Measurements from ENCODE around the gene ECI1.
"Not testable (repeated sequence)": the region's sequence is repeated elsewhere in the genome, so short reads cannot be mapped to it uniquely, and the experiment has no call there.

Gene ECI1

DNA sequence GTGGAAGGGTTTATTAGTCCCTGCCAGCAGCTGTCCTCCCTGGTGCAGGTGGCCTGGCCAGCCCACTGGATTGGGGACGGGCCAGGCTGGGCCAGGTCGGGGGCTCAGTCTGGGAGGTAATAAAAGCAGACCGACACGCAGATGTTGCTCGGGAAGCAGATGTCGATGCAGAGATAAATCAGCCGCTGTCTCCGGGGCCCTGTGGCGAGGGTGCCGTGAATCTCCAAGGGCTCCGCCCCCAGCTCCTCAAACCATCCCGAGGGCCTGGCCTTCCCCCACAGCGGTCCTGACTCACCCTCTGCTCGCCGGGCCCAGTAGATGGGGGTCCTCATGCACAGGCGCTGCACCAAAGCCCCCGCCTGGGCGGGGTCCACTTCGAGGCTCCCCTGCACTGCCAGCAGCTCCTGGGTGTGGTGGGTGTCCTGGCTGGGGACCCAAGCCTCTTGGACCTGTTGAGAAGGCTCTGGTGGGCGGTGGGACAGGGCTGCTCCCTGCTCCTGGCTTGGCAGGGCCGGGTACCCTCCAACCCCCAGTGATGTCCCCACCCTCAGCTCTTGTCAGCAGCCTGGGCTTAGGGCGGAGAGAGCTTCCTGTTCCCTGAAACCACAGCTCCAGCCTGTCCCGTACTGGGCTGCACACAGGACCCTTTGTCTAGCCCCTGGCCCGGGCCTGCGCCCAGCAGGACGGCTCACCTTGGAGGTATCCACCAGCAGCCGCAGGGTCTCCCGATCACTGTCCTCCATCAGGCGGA lies 42.0 kb downstream of the ECI1 start:
- DNase-seq: no peak

DNA sequence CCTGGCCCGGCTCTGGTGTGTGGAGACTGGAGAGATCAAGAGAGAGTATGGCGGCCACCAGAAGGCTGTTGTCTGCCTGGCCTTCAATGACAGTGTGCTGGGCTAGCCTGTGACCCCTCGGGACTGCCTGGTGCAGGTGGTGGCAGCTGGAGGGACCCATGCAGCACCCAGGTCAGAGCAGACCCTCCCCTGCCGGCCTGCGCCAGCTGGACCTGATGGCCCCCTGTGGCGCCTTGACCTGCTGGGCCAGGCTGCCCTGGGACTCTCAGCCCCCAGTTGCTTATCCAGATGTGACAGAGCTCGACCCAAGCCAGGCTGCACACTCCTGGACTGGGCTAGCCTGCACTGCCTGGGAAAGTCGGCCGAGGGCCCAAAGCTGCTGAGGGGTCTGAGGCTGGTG lies 42.6 kb downstream of the ECI1 start:
- no peak for DNase-seq

DNA sequence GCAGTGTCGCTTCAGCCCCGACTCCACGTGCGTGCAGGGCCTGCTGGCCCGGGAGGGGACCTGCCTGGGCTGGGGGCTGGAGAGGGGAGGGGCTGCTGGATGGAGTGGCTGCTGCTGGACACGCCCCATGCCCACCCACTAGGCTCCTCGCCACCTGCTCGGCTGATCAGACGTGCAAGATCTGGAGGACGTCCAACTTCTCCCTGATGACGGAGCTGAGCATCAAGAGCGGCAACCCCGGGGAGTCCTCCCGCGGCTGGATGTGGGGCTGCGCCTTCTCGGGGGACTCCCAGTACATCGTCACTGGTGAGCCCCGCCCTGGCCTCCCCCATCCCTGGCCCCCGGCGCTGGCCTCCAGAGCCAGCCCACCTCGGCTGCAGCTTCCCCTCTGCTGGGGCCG lies 43.1 kb downstream of the ECI1 start:
- no peak for DNase-seq

DNA sequence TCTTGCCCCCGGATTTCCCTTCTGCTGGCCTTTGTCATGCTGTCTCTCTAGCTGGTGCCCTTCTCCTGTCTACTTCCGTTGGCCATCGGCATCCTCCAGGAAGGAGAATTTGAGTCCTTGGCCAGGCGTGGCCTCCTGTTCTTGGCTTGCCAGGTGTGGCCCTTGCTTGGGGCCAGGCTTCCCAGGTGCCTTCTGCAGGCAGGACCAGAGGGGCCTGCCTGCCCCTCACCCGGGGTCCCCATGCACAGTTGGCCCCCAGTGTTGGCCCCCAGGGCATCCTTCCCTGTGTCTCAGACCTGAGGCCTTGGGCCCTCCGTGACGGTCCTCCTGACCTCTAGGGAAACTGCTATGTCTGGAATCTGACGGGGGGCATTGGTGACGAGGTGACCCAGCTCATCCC lies 43.5 kb downstream of the ECI1 start:
- DNase-seq: no peak

DNA sequence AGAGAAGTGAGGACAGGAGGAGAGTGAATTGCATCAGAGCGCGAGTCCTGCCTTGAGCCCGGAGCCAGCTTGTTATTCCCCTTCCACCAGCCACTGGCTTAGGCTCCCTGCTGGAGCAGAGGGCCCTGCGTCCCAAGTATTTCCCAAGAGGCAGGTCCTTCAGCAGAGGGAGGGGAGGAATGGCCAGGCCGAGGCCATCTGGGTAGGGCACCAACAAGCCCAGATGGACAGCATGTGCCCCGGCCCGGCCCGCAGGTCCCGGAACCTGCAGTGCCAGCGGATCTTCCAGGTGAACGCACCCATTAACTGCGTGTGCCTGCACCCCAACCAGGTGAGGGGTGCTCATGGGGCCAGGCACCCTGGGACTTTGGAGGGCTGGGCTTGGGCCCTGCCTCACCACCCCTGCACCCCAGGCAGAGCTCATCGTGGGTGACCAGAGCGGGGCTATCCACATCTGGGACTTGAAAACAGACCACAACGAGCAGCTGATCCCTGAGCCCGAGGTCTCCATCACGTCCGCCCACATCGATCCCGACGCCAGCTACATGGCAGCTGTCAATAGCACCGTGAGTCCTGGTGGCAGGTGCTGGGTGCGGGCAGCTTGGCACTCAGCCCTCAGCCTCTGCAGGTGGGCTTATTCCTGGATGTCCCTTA lies 44.5 kb downstream of the ECI1 start:
- DNase-seq: peak; percentile 33 to 50 (median 38)

DNA sequence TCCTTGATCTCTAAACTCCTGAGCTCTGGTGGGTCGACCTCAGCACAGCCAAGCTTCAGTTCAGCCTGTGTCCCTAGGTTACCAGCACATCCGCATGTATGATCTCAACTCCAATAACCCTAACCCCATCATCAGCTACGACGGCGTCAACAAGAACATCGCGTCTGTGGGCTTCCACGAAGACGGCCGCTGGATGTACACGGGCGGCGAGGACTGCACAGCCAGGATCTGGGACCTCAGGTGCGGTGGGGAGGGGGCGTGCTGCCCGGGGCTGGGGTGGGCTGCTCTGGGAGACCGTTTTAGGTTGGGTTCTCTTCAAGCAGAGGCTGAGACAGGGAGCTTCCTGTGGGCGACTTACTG lies 45.0 kb downstream of the ECI1 start:
- no peak for DNase-seq

DNA sequence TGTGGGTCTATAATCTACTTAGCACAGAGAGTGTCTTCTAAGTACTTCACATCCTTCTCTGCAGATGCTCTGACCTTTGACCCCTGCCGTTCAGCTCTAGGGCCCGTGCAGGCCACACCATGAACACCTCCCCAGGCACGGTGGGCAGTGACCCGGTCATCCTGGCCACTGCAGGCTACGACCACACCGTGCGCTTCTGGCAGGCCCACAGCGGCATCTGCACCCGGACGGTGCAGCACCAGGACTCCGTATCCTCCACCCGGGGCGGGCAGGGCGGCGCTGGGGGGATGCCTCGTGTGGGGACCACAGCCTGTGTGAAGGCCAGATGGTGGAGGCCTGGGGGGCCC lies 45.4 kb downstream of the ECI1 start:
- peak in 1 of 3 donors; percentile 16 for DNase-seq

DNA sequence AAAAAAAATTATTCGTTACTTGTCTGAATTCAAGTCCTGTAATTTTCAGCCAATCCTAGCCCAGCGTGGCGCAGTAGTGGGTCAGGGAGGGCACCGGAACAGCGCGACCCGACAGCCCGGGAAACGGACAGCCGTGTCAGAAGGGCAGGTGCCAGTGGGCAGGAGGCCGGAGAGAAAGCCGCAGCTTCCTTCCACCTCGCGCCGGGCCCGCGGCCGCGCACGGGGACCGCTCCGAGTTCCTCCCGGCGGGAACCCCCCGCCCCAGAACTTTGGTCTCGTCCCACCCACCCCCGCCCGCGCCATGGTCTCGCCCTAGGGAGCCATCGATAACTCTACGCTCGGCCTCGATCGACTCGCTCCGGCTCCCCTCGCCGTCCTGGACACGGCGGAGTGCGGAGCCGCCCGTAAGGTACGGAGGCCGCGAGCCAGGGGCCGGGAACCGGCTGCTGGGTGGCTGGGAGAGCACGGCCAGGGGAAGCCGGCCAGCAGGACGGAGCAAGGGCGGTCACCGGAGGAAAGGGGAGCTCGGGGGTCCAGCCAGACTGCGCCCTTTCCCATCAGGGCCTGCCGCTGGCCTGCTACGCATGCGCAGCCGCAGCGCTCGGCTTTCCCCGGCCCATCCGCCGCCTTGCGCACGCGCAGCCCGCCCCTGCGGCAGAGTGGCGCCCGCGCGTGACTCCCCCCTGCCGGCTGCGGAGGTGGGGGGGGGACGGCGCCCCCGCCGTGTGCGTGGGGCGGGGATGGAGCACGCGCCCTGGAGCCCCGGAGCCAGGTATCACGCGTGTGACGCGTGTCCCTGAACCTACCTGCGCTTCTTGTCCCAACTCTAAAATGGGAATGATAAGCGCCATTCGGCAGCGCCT lies 46.1 kb downstream of the ECI1 start, which contains the start of gene MLST8:
TSS of gene MLST8 (plus strand) at position 351 of the 863 bp plus-strand sequence. CDS start 632 bp downstream, outside the sequence.
- DNase-seq: peak; percentile 88 to 95 (median 93)

DNA sequence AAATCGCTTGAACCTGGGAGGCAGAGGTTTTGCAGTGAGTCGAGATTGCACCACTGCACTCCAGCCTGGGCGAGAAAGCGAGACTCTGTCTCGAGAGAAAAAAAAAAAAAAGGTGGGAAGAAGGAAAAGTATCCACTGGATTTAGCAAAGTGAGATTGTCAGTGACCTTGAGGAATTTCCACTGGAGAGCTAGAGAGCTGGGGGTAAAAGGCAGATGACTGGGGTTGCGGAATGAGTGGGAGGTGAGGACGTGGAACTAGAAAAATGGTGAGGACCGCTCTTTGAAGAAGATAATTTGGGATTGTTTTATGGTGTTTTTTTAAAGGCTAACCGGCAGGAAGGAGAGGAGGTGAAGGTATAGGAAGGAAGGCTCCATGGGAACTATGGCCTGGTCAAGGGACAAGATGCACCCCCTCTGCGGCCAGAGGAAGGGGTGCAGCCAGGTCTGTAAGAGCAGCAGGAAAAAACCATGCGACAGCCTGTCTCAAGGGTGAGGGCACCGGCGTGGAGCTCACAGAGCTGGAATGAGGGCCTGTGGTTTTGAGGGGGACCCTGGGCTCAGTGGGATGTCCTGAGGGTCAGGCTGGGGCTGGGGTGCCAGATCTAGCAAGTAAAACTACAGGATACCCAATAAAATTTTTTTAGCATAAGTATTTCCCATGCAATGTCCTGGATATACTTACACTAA lies 46.8 kb downstream of the ECI1 start:
- peak in 1 of 3 donors; percentile 25 for DNase-seq

DNA sequence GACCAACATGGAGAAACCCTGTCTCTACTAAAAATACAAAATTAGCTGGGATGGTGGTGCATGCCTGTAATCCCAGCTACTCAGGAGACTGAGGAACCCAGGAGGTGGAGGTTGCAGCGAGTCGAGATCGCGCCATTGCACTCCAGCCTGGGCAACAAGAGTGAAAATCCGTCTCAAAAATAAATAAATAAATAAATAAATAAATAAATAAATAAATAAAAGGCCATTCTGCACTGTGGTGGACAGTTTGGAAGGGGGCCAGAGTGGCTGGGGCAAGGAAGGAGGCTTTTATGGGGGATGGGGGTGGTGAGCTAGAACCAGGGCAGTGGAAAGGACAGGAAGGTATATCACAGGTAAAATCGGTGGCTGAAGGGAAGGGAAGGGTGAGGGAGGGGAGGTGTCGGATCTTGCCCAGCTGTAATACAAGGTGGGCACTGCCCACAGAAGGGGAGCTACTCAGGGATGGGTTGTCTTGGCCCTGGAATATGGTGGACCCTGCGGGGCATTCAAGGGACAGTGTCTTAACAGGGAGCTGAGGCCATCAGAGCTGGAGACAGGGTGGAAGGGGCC lies 48.2 kb downstream of the ECI1 start:
- not testable (repeated sequence) for DNase-seq

DNA sequence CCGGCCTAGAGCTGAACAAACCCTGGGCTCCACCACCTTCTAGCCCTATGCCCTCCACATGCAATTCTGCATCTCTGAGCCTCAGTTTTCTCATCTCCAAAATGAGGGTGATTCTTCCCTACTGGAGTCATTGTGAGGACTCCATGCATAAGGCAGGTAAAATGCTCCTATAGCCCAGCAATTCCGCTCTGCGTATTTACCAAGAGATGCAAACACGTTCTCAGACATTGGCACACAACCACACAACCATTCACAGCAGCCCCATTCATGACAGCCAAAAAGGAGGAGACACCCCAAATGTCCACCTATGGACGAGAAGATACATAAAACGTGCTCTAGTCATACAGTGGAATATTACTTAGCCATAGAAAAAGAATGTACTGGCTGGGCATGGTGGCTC lies 51.1 kb downstream of the ECI1 start:
- DNase-seq: no peak

DNA sequence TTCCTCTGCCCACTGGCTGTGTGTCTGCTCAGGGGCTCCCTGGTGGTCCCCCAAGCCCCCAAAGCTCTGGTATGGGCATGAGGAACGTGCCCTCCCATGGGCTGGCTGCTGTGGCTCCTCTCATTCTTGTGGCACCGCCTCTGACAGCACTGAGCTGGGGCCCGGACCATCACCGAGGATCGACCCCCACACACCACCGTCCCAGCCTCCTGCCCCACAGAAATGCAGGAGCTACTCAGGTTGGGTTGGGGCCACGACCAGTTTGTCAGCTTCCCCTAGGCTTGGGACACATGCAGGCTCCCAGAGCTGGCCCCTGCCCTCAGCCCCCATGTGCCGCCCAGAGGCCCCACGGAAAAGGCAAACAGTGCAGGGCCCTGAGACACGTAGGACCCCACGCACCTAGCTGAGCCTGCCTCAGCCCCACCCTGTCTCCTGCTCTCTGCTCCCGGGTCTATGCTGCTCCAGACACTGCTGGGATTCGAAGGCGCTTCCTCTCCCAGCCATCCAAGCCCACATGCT lies 51.7 kb downstream of the ECI1 start:
- DNase-seq: no peak

DNA sequence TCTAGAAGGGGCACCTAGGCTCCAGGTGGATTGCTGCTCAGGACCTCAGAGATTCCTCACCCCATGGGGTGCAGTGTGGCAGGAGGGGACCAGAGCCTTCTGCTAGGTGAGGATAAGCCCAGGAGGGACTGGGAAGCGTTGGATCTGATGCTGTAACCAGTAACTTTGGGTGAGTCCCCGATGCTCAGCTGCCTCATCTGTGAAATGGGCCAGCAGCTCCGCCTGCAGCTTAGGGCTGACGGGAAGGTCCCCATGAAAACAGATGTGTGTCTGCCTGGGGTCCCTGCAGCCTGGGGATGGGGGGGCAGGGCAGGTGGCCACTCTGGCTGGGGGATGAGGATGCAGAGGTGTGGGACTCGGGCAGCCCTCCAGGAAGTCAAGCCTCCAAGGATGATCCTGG lies 52.3 kb downstream of the ECI1 start:
- no peak for DNase-seq

DNA sequence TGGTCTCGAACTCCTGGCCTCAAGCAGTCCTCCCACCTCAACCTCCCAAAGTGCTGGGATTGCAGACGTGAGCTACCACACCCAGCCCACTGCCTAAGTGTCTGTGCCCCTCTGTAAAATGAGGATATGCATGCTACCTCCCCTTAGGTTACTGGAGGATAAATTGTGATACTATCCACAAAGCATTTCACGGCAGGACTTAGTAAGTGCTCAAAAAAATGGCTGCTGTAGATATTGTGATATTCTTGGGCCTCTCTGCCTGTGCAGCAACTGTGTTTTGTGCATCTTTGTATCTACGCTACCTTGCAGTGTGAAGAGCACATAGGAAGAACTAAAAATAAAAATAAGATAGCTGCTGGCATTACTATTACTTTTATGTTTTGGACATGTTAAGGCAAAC lies 53.1 kb downstream of the ECI1 start:
- DNase-seq: no peak

DNA sequence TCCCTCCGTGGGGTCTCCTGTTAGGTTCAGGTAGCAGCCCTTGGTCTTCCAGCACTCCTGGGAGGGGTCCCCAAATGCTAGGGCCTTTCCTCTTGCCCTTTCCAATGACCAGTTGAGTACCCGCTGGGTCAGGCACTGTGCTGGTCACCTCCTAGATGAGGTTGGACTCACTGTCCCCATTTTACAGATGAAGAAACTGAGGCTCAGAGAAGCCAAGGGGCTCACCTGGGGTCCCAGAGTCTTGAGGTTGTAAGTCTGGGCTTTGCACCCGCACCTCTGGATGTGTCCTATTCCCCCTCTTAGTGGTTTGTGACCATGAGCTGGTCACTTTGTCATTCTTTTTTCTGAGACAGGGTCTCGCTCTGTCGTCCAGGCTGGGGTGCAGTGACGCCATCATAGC lies 53.6 kb downstream of the ECI1 start:
- no peak for DNase-seq

DNA sequence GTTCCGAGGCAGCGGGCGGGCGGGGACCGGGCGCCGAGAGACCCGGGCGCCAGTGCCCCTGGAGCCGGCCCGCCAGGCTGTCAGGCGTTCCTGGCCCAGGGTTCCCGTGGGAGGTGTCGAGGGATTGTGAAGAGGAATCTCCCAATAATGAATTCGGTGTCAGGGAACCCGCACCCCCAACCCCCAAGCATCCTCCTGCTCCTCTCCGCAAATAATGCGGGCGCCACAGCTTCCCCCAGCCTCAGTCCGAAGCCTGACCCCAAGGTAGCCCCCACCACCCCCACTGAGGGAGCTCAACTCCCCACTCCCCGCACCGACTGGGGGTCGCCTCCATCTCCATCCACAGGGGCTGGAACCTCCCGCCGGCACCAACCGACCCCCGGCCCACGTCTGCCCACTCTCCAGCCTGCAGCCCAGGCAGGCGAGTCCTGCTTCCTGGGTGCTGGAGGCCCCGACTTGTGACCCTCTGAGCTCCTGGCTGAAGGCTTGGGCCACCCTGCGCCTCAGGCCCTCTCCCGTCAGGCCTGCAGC lies 54.3 kb downstream of the ECI1 start:
- DNase-seq: no peak

DNA sequence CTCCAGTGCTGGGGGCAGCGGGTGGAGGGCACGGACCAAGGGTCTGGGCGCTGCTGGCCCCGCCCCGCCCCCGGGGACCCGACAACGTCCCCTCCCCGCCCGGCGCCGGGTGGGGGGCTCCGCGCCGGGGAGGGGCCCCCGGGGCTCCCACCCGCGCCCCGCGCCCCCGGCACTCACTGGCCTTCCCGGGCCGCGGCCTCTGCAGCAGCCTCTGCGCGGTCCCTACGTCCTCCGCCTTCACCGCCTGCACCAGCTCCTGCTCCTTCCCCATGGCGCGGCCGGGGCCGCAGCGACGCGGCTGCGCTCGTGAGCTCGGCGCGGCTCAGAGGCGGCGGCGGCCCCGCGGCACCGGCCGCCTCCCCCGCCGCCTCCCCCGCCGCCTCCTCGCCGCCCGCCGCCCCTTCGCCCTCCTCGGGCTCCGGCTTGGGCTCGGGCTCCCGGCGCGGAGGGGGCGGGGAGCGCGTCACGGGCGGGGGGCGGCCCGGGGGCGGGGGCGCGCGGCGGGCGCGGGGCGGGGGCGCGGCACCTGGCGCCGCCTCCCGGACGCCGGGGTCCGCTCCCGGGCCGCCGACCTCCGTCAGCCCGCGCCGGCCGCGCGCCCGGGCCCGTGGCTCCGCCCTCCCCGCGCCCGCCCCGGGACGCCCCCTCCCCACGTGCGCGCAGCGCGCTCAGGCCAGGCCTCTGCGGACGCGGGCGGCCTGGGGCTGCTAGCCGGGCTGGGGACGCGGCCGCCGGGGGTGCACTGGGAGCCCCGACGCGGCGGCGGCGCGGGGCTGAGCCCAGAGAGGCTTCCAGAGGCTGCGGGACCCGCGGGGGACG lies 55.0 kb downstream of the ECI1 start, which contains the start of gene CASKIN1:
TSS of gene CASKIN1 (minus strand) at position 444 of the 819 bp plus-strand sequence. CDS start at position 271, 173 bp downstream.
- DNase-seq: peak; percentile 51 to 79 (median 58)

DNA sequence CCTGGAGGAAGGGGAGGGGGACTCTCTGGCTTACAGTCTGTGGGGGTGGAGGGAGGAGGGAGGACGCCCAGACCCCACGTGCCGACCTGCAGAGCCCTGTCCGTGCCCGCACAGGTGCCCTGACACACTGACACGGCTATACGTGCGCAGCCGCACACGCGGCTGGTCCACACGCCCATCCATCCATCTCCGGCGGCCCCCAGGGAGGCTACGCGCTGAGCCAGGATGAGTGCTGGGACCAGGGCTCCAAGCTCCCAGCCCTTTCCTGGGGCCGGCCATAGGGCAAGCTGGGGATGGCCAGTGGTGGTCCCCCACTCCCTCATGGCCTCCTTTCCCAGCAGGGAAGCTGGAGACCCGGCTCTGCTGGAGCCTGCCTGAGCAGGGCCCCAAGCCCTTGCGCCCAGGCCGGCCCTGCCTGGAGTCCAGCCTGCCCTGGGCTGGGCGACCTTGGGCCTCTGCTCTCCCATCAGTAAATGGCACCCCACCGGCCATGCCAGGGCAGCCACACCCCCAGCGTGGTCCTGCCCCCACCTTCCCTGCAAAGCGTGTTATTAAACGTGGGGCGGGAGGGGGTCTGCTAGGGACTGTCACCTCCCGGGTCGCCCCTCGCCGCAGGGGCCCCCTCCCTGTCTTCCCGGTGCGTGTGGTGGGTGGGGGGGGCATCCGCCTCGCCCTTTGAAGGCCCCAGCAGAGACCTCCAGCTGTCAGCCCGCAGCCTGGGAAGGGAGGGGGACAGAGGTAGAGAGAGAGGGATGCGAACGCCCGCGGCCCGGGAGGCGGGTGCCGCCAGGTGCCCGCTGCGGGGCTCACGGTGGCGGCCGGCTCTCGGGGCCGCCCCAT lies 55.8 kb downstream of the ECI1 start:
- no peak for DNase-seq

DNA sequence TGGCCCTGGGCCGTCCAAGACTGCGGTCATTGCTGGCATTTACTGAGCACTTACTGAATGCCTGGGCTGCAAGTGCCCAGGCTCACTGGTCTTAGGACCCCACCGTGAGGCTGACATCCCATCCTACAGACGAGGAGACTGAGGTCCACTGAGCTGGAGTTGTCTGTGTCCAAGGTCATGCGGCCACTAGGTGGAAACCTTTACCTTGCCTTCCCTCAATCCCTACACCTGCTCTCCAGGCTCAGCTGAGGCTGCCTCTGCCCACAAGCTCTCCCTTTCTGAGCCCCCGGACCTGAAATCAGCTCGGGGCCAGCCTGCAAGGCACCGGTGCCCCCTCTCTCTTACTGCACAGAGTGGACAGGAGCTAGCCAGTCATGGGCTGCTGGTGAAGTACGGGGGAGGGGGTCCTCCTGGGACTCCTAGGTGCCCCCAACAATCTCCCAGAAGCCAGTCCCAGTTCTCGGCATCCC lies 56.5 kb downstream of the ECI1 start:
- DNase-seq: peak; percentile 30 to 49 (median 39)

Measured in suppressor macrophage treated with lipopolysaccharide for 1 hour (primary cell).